Activated CD4-positive, alpha-beta T cell treated with anti-CD3 and anti-CD28 coated beads, Interleukin-10, Interleukin-2, amounts not matched to agents 100 ng/mL and 50 ng/mL, durations not matched to agents 16 hours and 8 hours (primary cell): Measurements from ENCODE around the gene RTF2.
A peak's percentile ranks its signal among the peaks of the same experiment; 100 is the strongest.
"Not testable (repeated sequence)": the region's sequence is repeated elsewhere in the genome, so short reads cannot be mapped to it uniquely, and the experiment has no call there.

ENCODE experiments used
- DNase-seq: peaks from one replicate; pipeline ENCODE4 v3.0.0-alpha.2; 2020

Gene RTF2

DNA sequence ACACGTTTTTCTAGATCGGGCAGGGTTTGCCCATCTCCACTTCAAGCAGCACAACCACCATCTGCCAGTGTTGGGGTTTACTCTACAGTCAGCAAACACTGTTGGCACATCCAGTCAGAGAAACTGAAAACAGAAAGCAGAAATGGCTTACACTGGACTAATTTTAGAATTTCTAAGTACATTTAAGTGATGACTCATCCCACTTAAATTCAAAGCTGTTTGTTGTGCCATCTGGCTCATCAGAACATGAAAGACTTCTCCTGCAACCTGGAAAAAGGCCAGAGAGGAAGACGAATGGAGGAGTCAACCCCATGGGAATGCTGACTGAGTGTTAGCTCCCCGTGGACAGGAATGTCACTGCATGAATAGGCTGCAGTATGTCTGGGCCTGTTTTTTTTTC is 86.4 kb downstream of the RTF2 start:
- DNase-seq, result peak; percentile 69

DNA sequence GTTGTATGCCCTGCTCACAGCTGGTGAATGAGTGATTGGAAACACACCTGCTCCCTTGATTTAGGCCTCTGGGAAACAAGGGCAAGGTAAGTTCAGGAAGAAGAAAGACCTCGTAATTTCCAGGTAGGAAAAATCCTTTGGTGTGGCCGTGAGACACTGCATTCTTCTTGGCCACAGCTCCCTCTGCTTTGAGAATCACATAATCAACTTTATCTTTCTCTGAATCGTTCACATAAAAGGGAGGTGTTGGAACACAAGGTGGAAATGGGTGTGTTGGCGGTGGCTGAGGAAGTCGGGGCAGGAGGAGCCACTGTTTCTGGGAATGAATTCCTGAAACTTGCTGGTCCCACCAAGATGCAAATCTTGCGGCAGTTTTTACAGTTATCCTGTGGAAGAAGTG is 90.5 kb downstream of the RTF2 start:
- DNase-seq, result no peak

DNA sequence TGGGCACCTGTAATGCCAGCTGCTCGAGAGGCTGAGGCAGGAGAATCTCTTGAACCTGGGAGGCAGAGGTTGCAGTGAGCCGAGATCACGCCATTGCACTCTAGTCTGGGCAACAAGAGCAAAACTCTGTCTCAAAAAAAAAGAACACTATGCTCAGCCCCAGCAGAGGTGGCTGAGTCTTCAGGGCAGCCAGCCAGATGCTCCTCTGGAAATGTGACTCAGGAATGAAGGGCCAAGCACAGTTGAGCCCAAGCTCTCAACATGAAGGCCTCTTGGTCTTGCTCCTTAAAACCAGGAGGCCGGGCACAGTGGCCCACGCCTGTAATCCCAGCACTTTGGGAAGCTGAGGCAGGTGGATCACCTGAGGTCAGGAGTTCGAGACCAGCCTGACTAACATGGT is 96.1 kb downstream of the RTF2 start:
- DNase-seq, result not testable (repeated sequence)

DNA sequence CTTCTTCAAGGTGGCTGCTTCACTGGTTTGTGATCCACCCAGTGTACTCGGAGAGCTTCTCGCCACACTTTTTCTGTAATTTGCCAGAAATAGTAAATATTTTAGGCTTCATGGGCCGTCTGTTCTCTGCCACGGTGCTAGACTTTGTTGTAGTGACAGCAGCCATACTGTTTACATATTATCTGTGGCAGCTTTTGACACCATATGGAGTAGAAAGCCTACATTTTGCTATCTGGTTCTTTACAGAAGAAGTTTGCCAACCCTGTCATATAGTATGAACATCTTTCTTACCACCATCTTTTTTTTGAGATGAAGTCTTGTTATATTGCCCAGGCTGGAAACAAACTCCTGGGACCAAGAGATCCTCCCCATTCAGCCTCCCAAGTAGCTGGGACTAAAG is 97.1 kb downstream of the RTF2 start:
- no peak for DNase-seq

GRCh38 chr20:56566621-56567020 is 98.2 kb downstream of the RTF2 start:
- DNase-seq, result no peak
